ENCODE results near the gene DPP7.
A peak's percentile ranks its signal among the peaks of the same experiment; 100 is the strongest.

Gene DPP7

DNA sequence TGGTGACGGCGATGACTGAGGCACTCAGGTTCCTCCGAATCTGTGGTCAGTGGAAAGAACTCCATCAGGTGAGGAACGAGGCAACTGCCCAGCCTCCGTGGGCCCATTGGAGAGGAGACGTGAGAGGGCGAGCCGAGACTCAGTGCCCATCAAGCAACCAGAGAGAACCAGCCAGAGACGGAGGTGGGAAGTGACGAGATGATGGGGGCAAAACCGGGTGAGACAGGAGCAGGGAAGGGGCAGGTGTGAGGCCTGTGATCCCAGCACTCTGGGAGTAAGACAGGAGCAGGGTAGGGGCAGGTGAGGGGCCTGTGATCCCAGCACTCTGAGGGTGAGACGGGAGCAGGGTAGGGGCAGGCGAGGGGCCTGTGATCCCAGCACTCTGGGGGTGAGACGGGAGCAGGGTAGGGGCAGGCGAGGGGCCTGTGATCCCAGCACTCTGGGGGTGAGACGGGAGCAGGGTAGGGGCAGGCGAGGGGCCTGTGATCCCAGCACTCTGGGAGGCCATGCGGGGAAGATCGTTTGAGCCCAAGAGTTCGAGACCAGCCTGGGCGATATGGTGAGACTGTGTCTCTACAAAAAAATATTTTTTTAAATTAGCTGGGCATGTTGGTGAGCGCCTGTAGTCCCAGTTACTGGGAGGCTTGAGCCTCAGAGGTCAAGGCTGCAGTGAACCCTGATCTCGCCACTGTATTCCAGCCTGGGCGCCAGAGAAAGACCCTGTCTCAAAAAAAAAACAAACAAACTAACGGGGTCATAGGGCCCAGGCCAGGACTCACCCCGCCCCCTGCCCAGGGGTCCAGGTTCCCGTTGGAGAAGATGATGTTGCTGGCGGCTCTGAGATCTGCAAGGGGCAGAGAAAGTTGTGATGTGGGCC is 3.4 kb downstream of the DPP7 start:
- no peak for DNase-seq (ENCODE audit: low read depth)

GRCh38 chr9:137110147-137110910 is 4.2 kb downstream of the DPP7 start:
- DNase-seq (ENCODE audit: low read depth), result no peak

GRCh38 chr9:137109250-137110146 is 5.0 kb downstream of the DPP7 start:
- DNase-seq (ENCODE audit: low read depth), result no peak

GRCh38 chr9:137108608-137109249 is 5.8 kb downstream of the DPP7 start:
- no peak for DNase-seq (ENCODE audit: low read depth)

DNA sequence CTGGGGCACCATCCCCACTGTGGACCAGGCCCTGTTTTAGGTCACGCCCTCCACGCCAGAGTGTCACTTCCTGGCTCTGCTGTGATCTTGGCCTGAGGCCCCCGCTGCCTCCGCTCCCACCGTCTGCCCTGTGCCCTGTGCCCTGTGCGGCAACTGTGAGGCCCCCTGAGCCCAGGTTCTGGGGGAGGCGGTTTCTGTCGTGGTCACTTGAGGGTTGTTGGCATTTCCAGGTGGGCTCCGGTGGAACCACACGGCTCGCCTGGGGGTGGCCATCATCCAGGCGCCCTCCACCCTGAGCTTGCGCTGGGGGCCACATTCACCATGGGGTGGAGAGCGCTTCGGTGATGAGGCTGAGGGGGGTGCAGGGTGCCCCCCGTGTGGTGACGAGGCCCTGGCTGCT is 6.6 kb downstream of the DPP7 start:
- DNase-seq (ENCODE audit: low read depth), result no peak

- no peak for DNase-seq (ENCODE audit: low read depth)
Measured at GRCh38 chr9:137107312-137107921, 7.1 kb downstream of the DPP7 start.

GRCh38 chr9:137106662-137107250 is 7.8 kb downstream of the DPP7 start:
- no peak for DNase-seq (ENCODE audit: low read depth)

DNA sequence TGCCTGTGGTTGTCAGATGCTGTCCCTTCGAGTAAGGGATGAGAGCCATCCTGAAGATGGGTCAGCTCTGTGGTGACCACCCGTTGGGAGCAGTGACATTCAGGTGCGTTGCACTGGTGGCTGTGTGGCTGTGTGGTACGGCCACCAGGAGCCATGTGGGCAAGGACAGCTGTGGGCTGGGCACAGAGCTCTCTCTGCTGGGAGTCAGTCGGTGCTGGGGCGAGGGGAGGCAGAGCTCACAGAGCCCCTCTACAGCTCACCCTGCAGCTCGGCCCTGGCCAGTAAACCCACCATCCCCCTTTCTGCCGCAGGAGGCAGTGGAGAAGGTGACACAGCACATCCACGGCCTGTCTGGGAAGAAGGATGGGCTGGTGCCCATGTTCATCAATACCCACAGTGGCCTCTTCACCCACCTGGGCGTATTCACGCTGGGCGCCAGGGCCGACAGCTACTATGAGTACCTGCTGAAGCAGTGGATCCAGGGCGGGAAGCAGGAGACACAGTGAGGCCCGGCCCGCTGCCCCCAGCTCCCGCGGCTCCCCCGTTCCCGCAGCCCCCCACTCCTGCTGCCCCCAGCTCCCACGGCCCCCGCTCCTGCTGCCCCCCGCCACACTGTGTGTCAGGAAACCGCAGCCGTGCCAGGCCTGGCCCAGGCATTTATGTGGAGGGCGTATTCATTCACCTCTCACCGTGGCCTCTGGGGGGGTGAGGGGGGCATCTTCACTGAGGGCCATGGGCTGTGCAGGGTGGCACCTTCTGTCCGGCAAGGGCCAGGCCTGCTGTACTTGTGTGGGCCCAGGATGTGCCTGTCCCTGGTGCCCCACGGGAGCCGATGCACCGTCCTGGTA is 8.5 kb downstream of the DPP7 start:
- DNase-seq (ENCODE audit: low read depth), result no peak

- no peak for DNase-seq (ENCODE audit: low read depth)
Measured at GRCh38 chr9:137103206-137103999, 11.1 kb downstream of the DPP7 start.

- no peak for DNase-seq (ENCODE audit: low read depth)
Measured at GRCh38 chr9:137099231-137099630, 15.3 kb downstream of the DPP7 start.

- DNase-seq (ENCODE audit: low read depth), result no peak
Measured at GRCh38 chr9:137097761-137098462, 16.6 kb downstream of the DPP7 start.

- no peak for DNase-seq (ENCODE audit: low read depth)
Measured at GRCh38 chr9:137096785-137097546, 17.6 kb downstream of the DPP7 start.

- peak; percentile 84 for DNase-seq (ENCODE audit: low read depth)
Measured at GRCh38 chr9:137095664-137096517, 18.6 kb downstream of the DPP7 start.

- no peak for DNase-seq (ENCODE audit: low read depth)
Measured at GRCh38 chr9:137089232-137089947, 25.1 kb downstream of the DPP7 start.

DNA sequence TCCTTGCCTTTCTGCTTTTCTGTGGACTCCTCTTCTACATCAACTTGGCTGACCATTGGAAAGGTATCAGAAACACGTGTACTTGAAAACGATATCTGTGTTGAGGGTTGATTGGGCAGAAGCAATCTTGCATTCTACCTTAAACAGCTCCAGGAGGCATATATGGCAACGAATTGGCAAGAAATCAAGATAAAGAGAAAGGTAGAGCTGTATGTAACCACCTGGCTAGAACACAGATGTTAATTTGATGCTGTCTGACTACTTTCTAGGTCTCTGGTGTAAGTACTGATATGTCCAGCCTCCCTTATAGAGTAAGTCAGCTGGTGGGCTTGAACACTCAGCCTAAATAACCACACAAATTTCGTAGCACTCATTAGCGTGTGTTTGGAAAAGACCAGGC is 26.4 kb downstream of the DPP7 start:
- DNase-seq (ENCODE audit: low read depth), result no peak

DNA sequence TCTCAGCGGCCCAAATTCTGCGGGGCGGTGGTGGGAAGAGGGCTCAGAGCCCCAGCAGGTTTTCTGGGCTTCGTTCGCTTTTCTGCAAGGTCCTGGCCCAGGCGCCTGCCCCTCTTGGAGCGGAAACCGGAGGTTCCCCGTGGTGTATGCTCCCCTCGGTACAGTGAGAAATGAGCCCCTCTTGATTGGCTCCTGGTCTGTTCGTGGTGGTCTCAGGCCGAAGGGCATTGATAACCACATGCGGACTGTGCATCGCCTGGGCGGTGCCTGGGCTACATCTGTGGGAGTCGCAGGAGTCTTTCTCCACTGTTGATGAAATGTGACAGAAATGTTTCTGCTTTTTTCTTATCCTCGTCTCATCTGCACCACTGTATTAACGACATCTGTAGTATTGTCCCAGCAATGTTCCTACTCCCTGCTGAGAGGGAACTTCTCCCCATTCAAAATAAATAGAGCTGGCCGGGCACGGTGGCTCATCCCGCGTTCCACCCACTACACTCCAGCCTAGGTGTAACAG is 27.1 kb downstream of the DPP7 start:
- no peak for DNase-seq (ENCODE audit: low read depth)
